GM13976 (cell line): Measurements from ENCODE around the gene NKX6-2.
"Not testable (repeated sequence)": the region's sequence is repeated elsewhere in the genome, so short reads cannot be mapped to it uniquely, and the experiment has no call there.

Source experiments
- DNase-seq: peaks from one replicate; pipeline ENCODE4 v3.0.0; 2012; ENCODE audit warnings: low spot score
- in situ Hi-C: fragments of 300-500 bp; cut with MboI; formaldehyde crosslinking; loops from one replicate; pipeline ENCODE4 v1.12.0; 2022; ENCODE audit warnings: low sequenced_read_pairs, mixed read lengths, inconsistent platforms; ENCODE audit not compliant: unreplicated experiment
- TF ChIP-seq, protein P1 (sequence below): IDR thresholded peaks from 2 replicates; pipeline ENCODE4 v1.5.1; 2012; ENCODE audit warnings: borderline replicate concordance, mild to moderate bottlenecking; ENCODE audit not compliant: insufficient read depth; ENCODE audit errors: extremely low read depth, missing control alignments, control extremely low read depth

The NKX6-2 gene

DNA sequence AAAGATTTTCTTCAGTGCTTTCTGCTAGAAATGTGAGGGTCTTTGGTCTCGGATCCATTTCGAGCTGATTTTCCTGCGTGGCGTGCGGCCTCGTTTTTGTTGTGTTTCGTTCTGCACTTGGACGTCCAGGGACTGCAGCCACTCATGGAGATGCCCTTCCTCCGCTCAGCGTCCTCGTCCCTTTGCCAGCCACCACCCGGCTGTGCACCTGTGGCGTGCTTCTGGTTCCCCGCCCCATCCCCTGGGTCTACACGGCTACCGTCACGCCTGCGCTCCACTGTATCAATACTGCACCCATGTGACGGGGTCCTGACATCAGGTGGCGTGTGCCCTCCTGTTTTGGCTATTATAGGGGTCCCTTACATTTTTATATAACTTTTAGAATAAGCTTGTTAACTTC is 42.7 kb upstream of the NKX6-2 start:
- TF ChIP-seq, protein P1, sequence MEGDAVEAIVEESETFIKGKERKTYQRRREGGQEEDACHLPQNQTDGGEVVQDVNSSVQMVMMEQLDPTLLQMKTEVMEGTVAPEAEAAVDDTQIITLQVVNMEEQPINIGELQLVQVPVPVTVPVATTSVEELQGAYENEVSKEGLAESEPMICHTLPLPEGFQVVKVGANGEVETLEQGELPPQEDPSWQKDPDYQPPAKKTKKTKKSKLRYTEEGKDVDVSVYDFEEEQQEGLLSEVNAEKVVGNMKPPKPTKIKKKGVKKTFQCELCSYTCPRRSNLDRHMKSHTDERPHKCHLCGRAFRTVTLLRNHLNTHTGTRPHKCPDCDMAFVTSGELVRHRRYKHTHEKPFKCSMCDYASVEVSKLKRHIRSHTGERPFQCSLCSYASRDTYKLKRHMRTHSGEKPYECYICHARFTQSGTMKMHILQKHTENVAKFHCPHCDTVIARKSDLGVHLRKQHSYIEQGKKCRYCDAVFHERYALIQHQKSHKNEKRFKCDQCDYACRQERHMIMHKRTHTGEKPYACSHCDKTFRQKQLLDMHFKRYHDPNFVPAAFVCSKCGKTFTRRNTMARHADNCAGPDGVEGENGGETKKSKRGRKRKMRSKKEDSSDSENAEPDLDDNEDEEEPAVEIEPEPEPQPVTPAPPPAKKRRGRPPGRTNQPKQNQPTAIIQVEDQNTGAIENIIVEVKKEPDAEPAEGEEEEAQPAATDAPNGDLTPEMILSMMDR, result no peak
- in situ Hi-C loops, result no loop called here
- DNase-seq, result no peak

- TF ChIP-seq, protein P1, result no peak
- in situ Hi-C loops, result no loop called here
- no peak for DNase-seq
Measured at GRCh38 chr10:132827861-132828539, 42.1 kb upstream of the NKX6-2 start.

DNA sequence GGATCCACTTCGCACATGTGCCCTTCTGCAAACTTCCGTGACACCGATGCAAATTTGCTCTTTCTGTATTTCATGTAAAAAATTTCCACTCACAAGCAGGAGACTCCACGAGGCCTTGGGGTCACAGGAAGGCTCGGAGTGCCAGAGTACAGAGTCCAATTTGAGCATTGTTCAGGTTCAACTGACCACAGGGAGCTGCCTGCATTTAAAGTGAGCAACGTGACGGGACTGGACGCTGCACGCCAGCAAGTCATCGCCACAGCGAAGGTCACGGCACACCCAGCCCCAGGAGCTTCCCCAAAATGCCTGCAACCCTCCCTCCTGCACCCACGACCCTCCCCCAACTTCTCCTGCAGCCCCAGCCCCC is 41.5 kb upstream of the NKX6-2 start:
- TF ChIP-seq, protein P1, result no peak
- DNase-seq, result no peak
- in situ Hi-C loops, result no loop called here

DNA sequence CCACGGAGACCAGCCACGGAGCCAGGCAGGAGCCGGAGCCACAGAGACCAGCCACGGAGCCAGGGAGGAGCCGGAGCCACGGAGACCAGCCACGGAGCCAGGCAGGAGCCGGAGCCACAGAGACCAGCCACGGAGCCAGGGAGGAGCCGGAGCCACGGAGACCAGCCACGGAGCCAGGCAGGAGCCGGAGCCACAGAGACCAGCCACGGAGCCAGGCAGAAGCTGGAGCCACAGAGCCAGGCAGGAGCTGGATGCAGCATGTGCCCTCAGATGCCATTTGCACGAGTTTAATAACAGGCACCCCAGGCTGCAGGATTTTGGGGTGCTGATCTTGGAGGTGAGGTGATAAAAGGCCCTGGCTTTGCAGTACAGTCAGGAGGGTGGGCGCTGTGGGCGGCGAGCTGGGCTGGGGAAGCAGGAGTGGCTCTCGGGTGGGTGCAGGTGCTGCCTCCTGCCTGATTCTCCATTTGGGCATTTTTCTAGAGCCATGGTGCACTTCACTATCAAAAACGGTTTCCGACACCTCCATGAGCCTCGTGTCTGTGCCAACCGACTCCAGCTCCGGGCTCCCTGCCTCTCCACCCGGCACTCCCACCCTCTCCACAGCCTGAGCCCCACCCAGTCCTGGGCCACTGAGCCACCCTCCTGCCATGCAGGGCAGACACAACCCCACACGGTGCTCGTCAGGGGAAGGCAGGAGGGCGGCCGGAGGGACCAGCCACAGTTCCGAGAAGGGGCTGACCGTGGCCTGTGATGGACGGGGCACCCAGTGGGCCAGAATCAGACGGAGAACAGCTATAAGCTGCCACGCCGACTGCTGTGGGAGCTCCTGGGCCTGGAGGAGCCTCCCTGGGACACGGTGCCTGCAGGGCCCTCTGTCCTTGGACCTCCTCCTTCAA is 40.8 kb upstream of the NKX6-2 start:
- no peak for DNase-seq
- TF ChIP-seq, protein P1, result no peak
- in situ Hi-C loops, result no loop called here

DNA sequence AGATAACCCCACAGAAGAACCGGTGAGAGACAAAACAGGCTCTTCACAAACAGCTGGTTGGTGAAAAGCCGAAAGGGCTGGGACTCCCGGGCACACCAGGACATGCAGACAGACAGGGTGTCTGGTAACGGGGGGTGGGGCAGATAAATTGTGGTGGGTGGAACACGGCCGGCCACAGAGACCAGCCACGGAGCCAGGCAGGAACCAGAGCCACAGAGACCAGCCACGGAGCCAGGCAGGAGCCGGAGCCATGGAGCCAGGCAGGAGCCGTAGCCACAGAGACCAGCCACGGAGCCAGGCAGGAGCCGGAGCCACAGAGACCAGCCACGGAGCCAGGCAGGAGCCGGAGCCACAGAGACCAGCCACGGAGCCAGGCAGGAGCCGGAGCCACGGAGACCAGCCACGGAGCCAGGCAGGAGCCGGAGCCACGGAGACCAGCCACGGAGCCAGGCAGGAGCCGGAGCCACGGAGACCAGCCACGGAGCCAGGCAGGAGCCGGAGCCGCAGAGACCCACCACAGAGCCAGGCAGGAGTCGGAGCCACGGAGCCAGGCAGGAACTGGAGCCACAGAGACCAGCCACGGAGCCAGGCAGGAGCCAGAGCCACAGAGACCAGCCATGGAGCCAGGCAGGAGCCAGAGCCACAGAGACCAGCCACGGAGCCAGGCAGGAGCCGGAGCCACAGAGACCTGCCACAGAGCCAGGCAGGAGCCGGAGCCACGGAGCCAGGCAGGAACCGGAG is 40.0 kb upstream of the NKX6-2 start:
- in situ Hi-C loops, DNase-seq: not testable (repeated sequence)

DNA sequence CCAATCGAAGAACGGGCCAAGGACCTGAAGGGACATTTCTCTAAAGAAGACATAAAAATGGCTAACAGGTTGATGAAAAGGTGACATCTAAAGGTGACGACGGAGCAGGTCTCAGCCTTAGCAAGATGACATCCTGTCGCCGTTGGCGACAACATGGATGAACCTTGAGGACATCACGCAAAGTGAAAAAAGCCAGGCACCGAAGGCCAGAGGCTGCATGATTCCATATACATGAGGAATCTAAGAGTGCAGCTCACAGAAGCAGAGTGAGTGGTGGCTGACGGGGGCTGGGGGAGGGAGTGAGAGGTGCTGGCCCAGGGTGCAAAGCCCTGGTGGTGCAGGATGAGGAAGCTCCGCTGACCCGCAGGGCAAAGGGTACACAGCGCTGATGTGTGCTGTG is 34.1 kb upstream of the NKX6-2 start:
- no peak for DNase-seq
- in situ Hi-C loops, result no loop called here
- TF ChIP-seq, protein P1, result no peak
